Medulla oblongata (tissue), 1 donor: ENCODE measurements around the gene EEF2K.
A peak's percentile ranks its signal among the peaks of the same experiment; 100 is the strongest.
"Not testable (repeated sequence)": the region's sequence is repeated elsewhere in the genome, so short reads cannot be mapped to it uniquely, and the experiment has no call there.

Experiments
- DNase-seq: peaks from one replicate; pipeline ENCODE4 v3.0.0-alpha.2; 2015; ENCODE audit errors: extremely low spot score

The EEF2K gene

DNA sequence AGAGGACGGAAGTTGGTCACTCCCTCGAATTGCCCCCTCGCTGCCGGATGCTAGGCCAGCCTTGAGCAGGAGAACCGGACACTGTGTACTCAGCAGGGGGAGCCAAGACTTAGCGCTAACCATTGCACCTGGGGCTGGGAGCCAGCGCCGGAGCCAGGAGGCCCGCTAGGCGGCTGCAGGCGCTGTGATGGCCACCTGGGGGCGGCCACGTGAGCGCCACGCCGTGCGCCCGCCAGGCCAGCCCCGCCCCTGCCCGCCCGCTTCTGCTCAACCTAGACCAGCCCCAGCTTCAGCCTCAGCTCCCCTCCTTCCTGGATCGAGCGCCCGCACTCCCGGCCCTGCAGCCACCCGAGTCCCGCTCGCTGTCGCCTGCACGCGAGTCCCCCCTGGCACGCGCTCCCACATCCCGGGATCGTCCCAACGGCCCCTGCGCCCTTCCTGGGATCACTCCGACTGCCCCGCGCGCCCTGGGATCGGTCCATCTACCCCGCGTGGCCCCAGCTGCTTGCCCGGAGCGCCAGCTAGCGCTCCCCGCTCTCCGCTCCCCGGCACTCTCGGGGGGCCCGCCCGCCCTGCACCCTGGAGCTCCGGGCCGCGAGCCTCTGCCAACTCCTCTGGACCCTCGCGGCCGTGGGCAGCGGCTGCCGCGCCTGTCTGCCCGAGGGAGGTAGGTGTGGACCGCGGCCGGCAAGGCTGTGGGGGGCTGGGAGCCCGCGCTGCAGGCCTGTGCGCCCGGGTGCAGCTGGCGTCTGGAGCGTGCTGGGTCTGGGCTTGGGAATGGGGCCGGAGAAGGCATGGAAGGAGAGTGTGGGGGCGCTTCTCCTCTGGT lies at the start of gene EEF2K:
TSS of gene EEF2K (plus strand) at position 266 of the 829 bp plus-strand sequence. CDS start 19,452 bp downstream, outside the sequence.
- peak; percentile 87 for DNase-seq

DNA sequence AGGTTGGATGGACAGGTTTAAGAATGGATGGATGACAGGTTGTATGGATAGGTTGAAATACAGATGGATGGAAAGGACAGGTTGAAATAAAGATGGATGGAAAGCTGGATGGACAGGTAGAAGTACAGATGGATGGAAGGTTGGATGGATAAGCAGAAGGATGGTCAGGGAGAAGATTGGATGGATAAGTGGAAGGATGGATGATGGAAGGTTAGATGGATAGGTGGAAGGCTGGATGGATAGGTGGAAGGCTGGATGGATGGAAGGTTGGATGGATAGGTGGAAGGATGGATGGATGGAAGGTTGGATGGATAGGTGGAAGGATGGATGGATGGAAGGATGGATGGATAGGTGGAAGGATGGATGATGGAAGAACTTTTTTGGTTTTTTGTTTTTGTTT lies 44.7 kb upstream of the EEF2K start:
- no peak for DNase-seq

DNA sequence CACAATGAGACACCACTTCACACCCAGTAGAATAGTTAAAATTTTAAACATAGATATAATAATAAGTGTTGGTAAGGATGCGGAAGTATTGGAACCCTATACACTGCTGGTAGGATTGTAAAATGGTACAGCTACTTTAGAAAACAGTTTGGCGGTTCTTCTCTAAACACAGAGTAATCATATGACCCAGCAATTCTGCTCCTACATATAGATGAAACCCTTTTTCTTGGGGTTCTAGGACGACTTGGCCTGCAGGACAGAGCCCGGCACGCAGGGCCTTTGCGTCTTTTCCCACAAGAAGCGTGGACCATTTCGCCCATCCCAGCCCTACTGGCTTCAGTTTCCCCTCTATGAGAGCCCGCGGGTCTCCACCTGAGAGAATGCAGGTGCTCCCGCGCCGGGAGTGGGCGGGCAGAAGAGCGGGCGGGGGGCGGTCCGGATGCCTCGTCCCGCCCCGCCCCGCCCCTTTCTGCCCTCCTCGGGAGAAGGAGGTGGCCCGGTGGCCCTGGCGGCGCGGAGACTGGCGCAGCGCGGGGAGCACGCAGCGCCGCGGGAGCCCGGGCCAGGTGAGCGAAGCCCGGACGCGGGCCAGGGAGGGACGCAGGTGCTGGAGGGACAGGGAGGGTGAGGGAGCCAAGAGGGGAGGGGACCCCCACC lies 44.0 kb upstream of the EEF2K start, which contains the start of gene SDR42E2:
TSS of gene SDR42E2 (plus strand) at position 508 of the 657 bp plus-strand sequence. CDS start 3,077 bp downstream, outside the sequence.
- DNase-seq: no peak

DNA sequence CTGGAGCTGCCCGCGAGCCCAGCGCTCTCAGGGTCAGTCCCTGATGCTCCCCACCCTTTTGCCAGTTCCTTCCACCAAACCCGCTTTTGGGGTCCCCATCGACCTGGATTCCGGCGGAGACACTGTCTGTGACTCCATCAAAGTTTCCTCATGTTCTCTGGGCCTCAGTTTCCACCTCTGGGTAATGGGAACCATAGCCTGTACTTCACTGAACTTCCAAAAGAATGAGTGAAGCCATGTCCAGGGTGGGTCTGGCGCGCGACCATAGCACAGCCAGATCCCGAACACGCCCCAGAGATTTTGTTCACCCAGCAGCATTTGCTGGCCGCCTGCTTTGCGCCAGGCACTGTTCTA lies 43.4 kb upstream of the EEF2K start:
- DNase-seq: no peak

DNA sequence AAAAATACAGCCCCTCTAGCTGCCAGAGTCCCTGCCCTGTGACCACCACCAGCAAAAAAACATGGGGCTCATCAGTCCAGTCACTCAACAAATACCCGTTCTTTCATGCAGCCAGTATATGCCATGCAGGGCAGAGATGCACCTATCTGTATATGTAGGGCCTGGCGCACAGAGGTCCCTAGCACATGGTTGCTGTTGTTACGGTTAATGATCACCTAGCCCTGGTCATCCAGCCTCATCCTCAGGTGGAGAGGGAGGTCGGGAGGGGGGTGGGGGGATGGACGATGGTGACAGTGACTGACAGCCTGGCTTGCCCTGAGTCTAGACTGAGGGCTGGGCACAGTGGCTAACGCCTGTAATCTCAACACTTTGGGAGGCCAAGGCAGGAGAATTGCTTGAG lies 42.3 kb upstream of the EEF2K start:
- no peak for DNase-seq

DNA sequence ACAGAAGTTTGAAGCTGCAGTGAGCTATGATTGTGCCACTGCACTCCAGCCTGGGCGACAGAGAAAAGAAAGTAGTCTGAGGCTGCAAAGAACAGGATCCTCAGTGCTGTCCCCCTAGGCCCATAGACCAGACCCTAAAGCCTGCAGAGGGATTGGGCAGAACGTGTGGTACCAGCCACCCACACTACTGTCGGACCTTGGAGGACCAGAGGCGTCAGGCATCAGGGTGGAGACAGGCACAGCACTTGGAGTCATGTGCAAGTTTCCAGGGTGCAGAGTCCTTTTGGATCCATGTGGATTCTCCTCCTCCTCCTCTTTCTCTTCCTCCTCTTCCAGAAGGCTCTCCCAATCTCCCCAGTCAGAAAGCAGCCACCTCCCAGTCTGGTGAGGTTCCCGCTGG lies 41.6 kb upstream of the EEF2K start:
- DNase-seq: no peak

DNA sequence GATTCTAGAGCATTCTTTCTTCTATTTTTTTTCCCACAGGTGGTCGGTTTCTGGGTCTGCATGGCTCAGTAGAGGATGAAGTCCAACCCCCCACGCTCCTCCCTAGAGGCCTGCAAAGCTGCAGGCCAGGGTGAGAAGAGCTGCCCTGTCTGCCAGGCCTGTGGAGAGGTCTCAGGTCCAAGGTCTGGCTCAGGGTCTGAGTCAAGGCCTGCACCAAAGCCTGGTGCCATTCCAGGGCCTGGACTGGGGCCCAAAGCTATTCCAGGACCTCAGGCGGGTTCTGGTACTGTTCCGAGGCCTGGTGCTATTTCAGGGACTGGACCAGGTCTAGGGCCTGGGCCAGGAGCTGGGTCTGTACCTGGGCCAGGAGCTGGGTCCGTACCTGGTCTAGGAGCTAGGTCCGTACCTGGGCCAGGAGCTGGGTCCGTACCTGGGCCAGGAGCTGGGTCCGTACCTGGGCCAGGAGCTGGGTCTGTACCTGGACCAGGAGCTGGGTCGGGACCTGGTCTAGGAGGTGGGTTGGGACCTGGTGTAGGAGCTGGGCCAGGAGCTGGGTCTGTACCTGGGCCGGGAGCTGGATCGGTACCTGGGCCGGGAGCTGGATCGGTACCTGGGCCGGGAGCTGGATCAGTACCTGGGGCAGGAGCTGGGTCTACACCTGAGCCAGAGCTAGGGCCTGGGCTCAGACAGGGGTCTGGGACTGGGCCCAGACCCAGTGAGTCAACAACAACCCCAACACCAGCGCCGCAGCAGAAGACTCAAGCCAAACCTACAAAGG lies 40.4 kb upstream of the EEF2K start:
- no peak for DNase-seq

DNA sequence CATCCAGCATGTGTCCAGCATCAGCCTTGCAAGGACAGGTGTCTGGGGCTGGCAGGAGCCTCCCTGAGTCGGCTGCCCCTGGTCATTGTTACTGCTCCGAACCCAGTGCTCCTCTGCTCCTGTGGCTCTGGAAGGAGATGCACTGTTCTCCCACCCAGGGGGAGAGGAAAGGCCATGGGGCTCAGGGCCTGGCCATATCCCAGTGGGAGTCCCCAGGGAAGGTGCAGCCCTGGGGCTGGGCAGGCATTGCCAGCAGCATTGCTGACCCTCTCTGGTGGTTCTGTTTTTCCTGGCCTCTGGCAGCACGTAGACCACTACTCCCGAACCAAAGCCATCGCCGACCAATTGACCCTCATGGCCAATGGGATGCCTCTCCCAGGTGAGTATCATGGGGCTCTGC lies 34.1 kb upstream of the EEF2K start:
- no peak for DNase-seq

DNA sequence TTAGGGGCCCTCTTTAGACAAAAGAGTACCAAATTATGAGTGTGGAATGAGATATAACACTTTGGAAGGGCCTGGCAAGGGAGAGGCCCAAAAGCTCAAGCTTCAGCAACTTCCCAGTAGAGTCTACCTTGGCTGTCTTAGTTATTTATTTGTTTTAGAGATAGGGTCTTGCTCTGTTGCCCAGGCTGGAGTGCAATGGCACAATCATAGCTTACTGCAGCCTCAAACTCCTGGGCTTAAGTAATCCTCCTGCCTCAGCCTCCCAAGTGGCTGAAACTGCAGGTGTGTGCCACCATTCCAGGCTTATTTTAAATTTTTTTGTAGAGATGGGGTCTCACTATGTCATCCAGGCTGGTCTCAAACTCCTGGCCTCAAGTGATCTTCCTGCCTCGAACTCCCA lies 33.4 kb upstream of the EEF2K start:
- not testable (repeated sequence) for DNase-seq

DNA sequence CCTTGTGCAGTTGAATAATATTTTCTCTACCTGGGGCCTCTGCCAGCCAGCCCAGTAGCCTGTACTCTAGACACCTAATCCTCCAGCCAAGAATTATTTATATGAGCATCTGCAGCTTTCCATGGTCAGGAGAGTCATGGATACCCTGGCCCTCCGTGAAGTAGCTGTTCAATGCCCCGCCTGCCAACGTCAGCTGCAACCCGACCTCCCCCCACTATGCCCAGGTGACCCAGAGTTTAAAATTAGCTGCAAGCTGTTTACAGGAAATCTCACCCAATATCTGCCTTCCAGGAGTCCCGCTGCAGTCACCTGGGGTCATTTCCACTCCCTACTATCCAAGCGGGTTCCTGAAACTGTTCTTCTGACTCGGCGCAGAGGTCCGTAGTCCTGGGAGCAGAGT lies 31.4 kb upstream of the EEF2K start:
- no peak for DNase-seq

DNA sequence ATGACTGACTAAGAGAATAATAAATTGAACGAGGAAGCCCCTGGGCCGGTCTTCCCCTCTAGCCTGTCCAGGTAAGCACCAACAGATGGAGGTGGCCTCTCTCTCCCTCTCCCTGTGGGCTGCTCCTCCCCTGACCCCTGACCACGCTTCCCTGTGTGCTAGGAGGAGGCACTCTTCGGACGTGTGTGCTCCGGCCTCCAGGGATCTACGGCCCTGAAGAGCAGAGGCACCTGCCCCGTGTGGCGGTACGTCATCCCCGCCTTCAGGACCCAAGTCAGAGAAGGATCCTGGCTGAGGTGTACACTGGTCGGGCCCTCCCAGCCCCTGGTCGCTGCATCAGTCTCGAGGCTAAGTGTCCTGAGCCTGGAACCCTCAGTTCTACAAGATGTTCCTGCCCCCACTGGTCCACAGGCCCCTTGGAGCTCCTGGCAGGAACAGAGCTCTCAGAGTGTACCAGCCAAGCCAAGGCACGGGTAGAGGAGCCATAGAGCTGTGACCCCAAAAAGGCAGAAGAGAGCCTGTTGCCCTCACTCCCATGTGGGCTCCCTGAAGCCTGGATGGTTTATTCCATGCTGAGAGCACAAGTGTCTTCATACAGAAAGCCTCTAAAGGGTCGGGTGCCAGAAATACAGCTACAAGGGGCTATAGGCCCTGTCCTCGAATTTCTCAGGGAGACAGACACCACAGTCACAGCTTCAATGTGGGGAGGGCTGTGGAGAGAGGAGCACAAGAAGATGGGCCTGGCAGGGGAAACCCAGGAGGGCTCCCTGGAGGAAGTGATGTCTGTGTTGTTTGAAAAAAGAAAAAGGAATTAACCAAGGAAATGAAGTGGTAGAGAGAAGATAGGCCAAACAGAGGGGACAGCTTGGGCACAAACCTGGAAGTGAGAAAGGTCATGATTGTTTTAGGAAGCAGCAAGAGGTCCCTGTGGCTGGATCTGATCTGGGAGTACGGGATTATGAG lies 27.8 kb upstream of the EEF2K start:
- DNase-seq: no peak

DNA sequence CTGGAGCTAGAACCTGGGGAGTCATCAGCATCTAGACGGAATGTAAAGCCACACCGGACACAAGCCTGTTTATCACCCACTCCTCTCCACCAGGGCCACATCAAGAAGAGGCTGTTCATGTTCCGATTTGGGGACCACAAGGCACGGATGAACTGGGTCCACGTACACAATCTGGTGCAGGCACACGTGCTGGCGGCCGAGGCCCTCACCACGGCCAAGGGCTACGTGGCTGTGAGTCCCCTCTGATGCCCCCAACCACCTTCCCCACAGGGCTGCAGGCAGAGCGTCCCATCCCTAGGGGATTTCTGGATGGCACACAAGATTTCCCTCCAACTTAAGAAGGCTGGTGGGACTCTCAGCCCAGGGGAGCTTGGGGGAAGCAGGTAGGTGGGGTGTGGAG lies 24.7 kb upstream of the EEF2K start:
- no peak for DNase-seq

DNA sequence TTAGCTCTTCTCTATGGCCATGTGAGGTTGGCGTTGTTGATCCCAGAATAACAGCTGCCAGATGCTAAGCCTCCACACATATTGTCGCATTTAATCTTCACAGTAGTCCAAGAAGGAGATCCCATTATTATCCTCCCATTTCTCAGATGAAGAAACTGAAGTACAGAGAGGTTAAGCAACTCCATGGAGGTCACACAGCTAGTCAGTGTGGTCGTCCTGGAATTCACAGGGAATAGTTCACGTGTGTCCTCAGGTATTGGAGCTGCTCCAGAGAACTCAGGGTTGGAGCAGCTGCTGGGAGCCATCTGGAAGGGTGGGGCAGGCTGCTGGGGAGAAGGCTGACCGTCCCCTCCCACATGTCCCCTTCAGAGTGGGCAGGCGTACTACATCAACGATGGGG lies 24.2 kb upstream of the EEF2K start:
- no peak for DNase-seq

DNA sequence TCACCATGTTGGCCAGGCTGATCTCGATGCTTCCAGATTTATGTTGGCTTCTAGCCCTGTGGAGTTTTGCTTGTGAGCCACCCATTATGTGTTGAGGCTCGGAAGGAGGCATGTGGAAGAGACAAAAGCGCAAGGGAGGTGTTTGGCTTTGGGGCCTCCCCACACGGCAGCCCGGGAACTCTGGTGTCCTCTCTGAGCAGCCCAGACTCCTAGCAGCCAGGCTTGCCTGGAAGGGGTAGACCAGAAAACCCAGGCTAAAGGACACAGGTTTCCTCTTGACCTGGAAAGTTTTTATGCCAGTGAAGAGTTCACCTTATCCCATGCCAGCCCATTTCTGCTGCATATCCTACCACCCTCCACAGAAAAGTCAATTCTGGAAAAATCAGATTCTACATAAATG lies 22.7 kb upstream of the EEF2K start:
- DNase-seq: no peak

DNA sequence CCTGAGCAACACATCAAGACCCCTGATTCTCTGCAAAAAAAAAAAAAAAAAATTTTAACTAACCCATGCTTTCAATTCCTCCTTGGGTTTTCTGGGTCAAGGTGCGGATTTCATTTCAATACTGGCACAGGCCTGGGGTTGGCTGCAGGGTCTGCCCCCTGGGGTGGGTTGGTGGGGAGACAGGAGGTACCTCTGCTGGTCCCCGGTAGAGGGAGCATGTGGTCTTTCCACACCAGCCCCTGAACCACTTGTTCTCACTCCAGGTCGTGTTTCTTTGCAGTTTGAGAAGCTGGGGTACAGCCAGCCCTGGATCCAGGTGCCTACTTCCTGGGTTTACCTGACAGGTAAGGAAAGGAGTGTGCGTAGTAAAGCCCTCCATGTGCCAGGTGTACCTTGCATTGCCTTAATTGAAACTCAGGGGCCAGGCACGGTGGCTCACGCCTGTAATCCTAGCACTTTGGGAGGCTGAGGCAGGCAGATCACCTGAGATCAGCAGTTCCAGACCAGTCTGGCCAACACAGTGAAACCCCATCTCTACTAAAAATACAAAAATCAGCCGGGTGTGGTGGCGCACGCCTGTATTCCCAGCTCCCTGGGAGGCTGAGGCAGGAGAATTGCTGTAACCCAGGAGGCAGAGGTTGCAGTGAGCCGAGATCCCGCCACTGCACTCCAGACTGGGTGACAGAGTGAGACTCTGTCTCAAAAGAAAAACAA lies 22.0 kb upstream of the EEF2K start:
- DNase-seq: no peak

DNA sequence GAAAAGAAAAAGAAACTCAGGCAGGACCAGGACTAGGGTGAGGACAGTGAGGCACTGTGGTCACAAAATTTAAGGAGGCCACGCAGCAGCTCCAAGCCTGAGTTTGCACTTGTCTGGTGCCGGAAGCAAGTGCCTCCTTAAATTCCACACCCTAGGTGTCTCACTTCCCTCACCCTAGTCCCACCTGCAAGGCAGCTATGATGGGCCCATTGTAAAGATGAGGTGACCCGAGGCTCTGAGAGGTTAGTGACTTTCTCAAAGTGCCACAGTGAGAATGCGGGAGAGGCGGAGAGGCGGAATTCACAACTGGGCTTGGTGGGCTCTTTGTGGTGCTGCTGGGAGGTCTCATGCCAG lies 21.5 kb upstream of the EEF2K start:
- DNase-seq: no peak

DNA sequence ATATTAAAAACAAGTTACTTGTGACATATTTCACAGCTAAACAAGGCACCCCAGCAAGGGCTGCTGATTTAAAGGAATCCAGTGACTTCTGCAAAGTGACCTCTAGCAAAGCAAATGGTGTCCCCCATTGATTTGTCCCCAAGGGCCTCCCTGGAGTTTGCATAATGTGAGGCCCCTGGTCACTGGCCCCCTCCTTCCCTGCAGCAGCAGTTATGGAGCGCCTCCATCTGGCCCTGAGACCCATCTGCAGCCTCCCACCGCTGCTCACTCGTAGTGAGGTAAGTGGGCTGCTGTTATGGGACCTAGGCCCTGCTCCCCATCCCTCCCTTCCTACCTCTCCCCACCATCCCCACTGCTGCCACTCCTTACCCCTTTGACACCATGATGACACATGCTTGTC lies 19.6 kb upstream of the EEF2K start:
- DNase-seq: no peak

DNA sequence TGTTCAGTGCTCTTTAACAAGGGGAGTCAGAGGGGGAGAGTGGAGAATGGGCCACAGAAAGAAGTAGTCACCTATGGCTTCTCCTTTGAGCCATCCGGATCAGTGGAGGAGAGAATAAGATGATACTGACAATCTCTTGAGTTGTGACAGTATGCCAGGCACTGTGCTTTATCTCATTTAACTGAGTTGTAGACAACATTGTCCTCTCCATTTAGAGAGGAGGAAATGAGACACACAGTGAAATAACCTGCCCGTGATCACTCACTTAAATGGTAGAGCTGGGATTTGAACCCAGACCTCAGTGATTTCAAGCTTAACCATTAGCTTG lies 17.8 kb upstream of the EEF2K start:
- no peak for DNase-seq

DNA sequence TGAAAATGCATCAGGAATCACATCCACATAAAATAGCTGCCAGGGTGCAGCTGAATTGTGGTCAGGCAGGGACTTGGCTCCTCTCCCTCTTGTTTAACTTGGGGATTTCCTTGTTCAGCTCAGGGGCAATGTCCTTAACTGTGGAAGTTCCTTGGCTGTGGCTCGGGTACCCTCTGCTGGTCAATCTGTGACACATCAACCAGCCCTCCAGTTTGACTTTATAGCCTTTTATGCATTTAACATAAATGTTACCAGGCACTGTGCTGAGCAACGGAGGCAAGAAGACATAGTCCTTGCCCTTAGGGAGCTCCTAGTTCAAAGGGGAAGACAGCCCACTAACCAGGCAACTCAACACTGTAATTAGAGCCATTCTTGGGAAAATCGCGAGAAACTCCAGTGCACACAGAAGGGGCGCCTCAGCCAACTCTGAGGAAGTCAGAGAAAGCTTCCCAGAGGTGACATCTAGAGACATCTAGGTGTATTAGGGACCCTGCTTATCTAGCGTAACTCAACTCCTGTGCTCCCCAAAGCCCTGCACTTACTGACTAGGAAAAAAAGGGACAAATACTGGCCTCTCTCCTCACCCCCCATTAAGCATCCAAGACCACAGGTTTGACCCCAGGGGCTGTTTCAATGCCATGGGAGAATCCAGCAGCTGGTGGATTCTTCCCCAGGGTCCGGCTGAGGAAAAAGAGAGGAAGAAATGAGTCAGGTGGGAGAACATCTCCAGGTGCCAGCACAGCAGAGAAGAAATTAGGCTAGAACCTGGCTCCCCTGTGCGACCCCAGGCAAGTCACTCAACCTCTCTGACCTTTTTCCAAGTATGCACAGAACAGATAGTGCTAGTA lies 17.3 kb upstream of the EEF2K start:
- DNase-seq: peak; percentile 82

DNA sequence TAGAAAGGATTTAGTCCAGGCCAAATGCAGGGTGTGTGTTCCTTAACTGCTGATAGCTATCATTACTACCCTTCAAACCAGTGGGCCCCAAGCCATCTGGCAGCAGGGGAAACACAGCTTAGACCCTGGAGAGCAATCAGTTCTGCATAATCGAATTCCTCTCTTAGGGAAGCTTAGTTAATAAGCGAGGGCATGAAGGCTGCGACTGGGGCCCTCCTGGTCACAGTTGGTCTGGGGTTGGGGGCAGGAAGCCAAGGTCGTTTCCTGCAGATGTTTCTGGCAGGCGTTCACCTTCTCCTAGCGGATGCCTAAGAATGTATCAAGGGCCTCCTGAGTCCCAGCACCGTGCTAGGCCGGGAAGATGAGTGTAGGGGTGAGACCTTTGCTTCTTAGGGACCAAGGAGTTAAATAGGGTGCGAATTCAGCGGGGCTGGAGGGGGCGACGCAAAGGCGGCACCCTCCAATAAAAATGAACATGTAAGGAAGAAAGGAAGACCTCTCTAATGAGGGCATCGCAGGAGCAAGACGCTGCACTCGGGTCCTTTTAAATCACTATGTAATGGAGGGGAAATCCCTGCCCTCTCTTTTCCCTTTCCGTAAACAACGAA lies 16.5 kb upstream of the EEF2K start:
- peak; percentile 27 for DNase-seq
